Stimulated activated CD8-positive, alpha-beta memory T cell treated with anti-CD3 and anti-CD28 coated beads, Interleukin-12 subunit alpha, Interleukin-12 subunit beta, amount 100 ng/mL, for 1 hour (primary cell): ENCODE data around the gene JARID2.

Experiments used
- DNase-seq: peaks from one replicate; pipeline ENCODE4 v3.0.0-alpha.2; 2020; ENCODE audit warnings: low read depth

The JARID2 gene

DNA sequence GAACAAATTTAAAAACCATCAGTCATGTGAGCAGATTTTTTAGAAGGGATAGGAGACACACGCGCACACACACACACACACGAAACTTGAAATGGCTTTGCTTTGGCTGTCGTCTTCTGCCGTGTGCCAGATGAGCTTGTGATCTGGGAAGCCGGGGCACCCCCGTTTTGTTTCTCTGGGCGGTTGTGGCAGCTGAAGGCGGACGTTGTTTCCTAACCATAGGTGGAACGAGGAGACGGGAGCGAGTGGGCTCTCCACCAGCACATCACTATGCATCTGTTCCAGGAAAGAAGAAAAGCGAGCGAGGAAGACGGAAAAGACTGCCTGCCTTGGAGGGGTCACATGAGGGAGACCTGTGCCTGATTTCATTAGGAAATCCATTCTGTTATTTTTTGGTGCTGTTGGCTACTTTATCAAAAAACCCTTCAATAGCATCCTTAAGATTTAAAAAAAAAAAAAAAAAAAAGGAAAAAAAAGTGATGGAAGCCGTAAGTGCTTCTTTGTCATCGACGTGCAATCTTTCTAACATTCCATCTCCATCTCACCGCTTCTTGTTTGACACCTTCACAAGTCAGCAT, 274.8 kb downstream of the JARID2 start:
- DNase-seq: no peak

GRCh38 chr6:15521582-15521981, 275.7 kb downstream of the JARID2 start:
- DNase-seq: no peak

DNA sequence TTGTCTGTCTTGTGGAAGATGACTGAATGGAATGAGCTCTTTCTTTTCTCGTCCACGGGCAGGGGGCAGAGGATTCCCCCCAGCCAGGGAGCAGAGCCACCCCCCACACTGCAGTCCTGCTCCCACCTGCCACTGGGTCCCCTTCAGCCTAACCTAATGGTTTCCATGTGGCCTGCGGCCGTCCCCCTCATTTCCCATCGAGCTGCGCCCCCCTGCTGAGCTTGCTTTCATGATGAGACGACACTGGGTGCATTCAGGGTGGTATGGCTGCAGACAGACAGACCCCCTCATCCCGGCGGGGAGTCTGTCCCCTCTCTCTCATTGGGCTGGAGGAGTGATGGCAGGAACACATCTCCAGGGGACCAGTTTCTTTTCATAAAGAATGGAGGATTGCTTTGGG, 276.2 kb downstream of the JARID2 start:
- no peak for DNase-seq

DNA sequence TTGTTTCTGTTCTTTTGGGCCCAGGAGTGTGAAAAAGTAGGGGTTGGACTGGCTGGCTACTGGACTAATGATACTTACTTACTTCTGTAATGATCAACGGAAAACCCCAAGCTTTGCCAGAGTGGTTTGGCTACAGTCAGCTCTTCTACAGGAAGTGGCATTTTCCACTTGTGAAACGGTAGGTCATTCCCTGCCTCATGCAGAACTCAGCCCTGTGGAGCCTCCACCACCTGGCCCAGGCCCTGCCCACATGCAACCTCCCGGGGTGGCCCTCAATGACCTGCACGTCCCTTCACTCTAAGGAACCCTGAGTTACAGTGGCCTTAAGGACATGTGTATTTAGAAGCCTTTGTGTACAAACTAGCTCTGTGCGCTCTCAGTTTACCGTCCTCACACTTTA, 276.6 kb downstream of the JARID2 start:
- DNase-seq: no peak

- DNase-seq: no peak
Observed at GRCh38 chr6:15522856-15523529, 277.1 kb downstream of the JARID2 start.

- DNase-seq: no peak
Observed at GRCh38 chr6:15523679-15524630, 278.1 kb downstream of the JARID2 start.

DNA sequence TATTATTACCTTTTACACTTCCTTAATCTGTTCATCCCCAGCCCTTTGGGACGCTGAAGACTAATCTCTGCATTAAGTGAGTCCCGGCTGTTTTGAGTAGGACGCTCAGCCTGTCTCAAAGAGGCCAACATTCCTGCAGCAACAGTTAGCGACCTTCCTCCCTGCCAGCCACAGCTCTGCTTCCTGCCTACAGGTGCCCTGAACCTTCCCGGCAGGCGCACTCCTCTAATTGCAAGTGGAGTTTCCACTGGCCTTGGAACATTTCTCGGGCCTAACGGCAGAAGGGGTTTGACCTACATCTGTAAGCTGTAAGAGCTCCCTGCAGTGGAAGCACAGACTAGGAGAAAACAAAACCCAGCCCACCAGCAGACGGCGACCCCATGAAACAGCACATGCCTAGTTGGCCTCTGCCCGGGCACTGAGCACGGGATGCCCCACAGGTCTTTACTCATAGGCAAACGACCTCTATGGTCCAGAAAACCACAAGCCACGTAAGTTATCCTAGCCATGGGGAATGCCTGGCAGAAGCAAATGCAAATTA, 279.1 kb downstream of the JARID2 start:
- no peak for DNase-seq

GRCh38 chr6:15526212-15526701, 280.4 kb downstream of the JARID2 start:
- no peak for DNase-seq

GRCh38 chr6:15527838-15528617, 282.2 kb downstream of the JARID2 start:
- no peak for DNase-seq

DNA sequence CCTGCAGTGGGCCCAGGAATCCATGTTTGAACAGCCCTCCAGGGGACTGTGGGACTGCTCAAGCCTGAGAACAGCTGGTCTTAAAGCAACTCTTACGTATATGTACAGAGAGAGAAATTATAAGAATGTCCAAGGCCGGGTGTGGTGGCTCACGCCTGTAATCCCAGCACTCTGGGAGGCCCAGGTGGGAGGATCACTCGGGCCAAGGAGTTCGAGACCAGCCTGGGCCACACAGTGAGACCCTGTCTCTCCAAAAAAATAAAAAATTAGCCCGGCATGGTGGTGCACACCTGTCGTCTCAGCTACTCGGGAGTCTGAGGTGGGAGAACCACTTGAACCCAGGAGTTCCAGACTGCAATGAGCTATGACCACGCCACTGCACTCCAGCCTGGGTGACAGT, 283.0 kb downstream of the JARID2 start:
- DNase-seq: no peak

DNA sequence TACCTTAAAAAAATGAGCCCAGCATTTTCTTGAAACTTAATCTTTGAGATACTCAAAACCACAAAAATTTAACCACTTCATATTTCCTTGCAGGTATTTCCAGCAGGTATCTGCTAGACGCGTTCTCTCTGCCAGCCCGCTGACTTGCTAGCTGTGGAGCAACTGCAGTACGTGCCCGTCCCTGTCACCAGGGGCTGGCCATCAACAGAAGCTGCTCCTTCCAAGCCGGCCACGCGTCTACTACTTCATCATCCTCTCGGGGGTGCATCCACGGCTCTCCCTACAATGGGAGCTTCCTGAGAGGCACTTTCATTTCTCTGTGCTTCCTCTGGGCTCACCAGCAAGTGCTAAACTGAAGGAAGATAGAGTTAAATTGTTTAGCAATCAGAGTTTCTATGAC, 284.5 kb downstream of the JARID2 start:
- no peak for DNase-seq

DNA sequence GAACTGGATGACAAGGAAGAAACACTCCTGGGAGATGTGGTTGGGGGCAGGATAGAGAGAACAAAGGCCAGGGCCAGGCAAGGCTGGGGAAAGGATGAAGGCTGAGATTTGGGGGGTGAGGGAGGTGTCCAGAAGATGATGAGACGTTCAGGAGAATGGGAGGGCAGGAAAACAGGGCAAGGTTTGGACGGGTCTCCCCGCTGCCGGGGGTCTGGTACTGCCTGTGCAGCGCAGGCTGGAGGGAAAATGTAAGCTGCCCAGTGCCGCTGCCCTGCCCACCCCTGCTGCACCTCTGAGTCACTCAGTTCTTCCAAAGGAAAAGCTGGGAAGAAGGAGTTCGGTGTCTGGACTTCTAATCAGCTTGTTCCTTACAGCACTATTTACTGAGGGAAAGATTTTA, 286.1 kb downstream of the JARID2 start:
- DNase-seq: no peak

DNA sequence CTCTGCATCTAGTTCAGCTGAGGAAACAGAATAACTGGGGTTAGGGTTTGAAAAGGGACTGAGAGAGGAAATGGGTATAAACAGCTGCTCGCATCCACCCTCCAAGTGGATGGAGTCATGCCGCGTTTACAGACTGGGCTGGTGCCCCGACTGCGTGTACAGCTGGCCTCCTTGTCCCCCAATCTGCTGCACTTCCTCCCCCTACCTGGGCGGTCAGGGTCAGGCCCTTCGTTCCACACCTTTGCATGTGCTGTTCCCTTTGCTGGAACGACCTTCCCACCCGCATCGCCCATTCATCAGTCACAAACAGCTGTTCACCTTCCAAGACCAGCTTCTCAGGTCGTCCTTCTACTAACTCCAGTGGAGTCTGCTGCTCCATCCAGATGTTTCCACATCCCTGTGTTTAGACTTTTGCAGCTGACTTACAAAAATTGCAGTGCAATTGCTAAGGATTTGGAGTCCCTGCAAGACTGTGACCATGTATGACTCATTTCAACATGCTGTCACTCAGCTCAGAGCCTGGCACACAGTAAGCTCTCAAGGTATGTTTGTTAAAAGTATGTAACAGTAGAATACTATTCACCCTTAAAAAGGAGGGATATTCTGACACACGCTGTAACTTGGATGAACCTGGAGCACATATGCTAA, 287.6 kb downstream of the JARID2 start:
- no peak for DNase-seq

- no peak for DNase-seq
Observed at GRCh38 chr6:15534974-15535373, 289.1 kb downstream of the JARID2 start.

- no peak for DNase-seq
Observed at GRCh38 chr6:15535495-15536197, 289.8 kb downstream of the JARID2 start.

DNA sequence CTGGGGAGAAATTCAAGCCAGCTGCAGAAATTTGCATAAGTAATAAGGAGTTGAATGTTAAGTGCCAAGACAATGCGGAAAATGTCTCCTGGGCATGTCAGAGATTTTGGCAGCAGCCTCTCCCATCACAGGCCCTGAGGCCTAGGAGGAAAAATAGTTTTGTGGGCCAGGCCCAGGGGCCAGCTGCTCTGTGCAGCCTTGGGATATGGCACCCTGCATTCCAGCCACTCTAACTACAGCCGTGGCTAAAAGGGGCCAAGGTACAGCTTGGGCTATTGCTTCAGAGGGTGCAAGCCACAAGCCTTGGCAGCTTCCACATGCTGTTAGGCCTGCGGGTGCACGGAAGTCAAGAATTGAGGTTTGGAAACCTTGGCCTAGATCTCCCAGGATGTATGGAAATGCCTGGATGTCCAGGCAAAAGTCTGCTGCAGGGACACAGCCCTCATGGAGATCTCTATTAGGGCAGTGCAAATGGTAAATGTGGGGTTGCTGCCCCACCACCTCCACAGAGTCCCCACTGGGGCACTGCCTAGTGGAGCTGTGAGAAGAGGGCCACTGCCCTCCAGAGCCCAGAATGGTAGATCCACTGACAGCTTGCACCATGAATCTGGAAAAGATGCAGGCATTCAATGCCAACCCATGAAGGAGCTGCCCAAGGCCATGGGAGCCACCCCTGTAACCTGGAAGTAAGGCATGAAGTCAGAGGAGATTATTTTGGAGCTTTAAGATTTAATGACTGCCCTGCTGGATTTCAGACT, 290.5 kb downstream of the JARID2 start:
- DNase-seq: no peak

DNA sequence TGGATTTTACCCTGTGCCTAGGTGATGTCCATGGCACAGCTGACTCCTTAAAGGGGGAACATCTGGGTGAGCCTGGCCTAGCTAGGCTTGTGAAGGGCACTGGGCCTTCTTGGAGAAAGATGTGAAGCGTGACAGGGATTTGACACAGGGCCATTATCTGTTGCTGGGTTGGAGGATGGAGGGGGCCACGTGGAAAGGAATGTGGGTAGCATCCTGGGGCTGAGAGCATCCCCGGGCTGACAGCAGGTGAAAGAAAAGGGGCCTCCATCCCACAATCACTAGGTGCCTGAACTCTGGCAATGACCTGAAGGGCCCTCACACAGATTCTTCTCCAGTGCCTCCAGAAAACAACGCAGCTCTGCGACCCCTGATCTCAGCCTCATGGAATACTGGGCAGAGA, 292.2 kb downstream of the JARID2 start:
- DNase-seq: no peak

DNA sequence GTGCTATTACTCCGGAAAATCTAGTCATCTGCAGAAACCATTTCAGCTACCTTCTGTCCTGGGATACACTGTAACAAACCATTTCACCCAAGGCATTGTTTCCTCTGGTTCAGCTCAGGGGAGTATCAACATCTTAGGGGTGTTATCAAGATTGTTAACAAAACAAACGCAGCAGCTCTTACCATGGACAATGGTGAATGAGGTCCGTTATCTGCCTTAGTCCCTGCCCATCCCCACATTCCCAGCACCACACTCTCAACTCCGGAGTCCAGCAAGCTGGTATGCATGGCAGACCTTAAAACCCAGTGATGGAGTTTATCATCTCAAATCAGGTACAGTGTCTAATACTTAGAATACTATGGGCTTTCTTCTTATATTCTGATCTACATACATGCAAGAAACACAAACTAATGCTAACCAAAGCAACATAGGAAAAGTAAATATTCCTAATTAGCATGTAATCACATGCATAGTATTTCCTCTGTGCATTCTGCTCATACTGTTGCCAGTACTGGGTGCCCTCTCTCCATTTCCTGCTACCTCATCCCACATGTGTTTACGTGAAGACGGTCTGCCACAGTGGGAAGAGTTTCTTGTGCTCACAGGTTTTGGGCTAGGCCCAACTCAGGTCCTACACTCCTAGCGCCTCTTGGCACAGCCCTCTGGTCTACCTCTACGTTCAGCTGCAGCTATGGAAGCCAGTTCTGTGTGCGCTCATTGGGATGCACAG, 293.1 kb downstream of the JARID2 start:
- no peak for DNase-seq

- no peak for DNase-seq
Observed at GRCh38 chr6:15539722-15540270, 293.9 kb downstream of the JARID2 start.
